ENCODE results near the gene CNP.
"Not testable (repeated sequence)": the region's sequence is repeated elsewhere in the genome, so short reads cannot be mapped to it uniquely, and the experiment has no call there.

Gene CNP

GRCh38 chr17:42009170-42009569, 42.6 kb downstream of the CNP start:
- peak; percentile 90 for DNase-seq (ENCODE audit: low spot score)

DNA sequence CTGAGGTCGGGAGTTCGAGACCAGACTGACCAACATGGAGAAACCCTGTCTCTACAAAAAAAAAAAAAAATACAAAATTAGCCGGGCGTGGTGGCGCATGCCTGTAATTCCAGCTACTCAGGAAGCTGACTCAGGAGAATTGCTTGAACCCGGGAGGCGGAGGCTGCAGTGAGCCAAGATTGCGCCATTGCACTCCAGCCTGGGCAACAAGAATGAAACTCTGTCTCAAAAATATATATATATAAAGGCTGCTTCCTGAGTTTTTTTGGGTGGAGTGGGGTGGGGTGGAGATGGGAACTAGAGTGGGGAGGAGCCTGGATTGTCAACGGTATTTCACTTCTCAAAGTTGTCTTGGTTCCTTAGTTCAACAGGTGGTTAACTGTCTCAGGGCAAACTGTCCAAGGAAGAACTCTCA, 43.7 kb downstream of the CNP start:
- DNase-seq (ENCODE audit: low spot score), result not testable (repeated sequence)

- no peak for DNase-seq (ENCODE audit: low spot score)
These were observed 44.4 kb downstream of the CNP start for GRCh38 chr17:42010898-42011516.

DNA sequence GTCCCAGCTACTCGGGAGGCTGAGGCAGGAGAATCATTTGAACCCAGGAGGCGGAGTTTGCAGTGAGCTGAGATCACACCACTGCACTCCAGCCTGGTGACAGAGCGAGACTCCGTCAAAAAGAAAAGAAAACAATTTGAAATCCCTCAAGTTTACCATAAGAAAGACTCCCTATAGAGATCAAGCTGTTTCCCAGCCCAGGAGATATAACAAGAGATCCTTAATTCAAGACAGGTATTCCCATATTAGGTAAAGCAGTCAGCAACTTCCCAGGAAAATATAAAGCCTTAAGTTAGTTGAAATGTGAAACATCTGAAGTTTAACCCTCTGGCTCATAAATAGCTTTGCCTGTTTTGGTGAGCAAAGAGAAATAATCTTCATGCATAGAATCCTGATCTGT, 45.8 kb downstream of the CNP start:
- not testable (repeated sequence) for DNase-seq (ENCODE audit: low spot score)

GRCh38 chr17:42013740-42014139, 47.1 kb downstream of the CNP start:
- not testable (repeated sequence) for DNase-seq (ENCODE audit: low spot score)

DNA sequence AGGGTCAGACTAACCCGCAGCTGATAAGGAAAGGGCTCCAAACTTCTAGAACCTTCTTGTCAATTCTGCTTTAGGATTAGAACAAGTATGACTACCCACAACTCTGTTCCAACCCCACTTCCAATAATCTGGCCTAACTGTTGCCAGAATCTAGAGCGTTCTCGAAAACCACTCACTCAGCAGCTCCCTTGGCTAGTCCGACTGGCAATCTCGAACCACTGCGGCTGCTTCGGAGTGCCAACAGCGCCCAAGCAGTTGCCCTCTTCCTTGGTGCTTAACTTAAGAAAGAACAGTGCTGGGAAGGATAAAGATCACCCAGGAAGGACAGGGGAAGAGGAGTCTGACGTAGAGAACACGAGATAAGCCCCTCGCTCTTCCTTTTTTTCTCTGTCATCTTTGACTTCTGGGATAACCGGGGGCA, 49.8 kb downstream of the CNP start:
- no peak for DNase-seq (ENCODE audit: low spot score)

DNA sequence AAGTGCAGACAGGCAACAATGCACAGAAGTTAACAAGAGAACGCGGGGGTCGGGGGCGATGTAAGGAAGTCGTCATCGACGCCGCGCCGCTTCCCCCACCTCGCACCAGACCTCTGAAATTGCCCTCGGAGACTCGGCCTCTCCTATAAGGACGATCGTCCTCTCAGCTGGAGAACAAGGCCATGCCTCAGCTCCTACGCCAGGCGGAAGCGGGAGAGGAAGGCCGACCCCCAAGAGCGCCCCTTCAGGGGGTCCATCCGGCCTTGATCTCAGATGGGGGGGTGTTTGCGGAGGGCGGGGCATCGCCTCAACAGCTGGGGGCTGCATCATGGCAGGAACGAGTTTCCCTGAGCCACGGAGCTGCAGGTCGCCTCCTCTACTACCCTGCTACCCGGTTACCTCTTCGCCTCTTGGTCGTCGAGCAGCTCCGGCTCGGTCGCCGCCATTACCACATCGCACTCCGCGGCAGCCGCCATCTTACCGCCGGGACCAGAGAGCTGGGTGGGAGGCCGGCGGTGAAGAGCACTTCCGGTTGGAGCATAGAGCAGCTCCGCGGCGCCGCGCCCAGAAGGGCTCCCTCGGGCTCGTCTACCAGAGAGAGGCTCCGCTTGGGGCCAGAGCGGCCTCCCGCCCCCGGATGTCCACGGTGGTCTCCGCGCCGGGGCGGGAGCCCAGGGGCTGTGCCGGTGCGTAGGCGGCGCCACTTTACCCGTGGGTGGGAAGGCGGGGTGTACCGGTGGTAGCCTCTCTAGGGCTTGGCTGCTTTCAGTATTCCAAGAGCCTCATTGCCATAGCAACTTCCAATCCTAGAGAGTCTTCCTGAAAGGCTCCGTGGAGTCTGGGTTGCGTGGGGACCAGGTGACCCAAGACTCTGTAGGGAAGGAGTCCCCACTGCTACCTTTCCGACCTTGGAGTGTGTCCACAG, 50.6 kb downstream of the CNP start, which contains the start of gene DNAJC7:
Gene DNAJC7 (minus strand): TSS at position 499 of the 925 bp plus-strand sequence. CDS start 23 bp downstream, at position 476.
- peak; percentile 92 for DNase-seq (ENCODE audit: low spot score)

- DNase-seq (ENCODE audit: low spot score), result no peak
These were observed 51.2 kb downstream of the CNP start for GRCh38 chr17:42017866-42018200.

DNA sequence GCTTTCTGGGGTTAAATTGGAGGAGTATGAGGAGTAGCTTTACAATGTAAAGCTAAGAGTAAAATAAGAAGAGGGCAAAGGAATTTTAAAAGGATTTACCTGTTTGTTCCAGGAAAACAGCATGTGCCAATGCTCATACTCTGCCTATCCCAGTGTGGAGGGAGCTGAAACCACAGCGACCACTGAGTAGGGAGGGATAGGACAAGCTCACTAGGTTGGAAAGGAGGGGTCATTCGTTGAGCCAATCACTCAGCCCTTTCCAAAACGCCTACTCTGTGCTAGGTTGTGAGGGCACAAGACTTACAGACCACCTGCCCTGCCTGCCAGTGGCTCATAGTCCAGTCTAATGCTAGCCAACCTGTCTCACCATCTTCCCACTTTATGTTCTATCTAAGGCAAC, 51.7 kb downstream of the CNP start:
- no peak for DNase-seq (ENCODE audit: low spot score)

DNA sequence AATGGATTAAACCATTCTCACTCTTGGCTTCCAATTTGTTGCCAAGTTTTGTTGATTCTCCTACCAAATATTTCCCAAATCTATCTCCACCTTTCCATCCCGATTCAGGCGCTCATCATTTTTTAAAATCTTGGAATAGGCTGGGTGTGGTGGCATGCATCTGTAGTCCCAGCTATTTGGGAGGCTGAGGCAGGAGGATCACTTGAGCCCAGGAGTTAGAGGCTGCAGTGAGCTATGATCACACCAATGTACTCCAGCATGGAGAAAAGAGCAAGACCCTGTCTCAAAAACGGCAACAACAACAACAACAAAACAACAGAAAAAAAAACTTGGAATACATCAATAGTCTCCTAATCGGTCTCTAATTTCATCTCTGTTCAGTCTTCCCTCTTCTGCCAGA, 52.4 kb downstream of the CNP start:
- DNase-seq (ENCODE audit: low spot score), result no peak

DNA sequence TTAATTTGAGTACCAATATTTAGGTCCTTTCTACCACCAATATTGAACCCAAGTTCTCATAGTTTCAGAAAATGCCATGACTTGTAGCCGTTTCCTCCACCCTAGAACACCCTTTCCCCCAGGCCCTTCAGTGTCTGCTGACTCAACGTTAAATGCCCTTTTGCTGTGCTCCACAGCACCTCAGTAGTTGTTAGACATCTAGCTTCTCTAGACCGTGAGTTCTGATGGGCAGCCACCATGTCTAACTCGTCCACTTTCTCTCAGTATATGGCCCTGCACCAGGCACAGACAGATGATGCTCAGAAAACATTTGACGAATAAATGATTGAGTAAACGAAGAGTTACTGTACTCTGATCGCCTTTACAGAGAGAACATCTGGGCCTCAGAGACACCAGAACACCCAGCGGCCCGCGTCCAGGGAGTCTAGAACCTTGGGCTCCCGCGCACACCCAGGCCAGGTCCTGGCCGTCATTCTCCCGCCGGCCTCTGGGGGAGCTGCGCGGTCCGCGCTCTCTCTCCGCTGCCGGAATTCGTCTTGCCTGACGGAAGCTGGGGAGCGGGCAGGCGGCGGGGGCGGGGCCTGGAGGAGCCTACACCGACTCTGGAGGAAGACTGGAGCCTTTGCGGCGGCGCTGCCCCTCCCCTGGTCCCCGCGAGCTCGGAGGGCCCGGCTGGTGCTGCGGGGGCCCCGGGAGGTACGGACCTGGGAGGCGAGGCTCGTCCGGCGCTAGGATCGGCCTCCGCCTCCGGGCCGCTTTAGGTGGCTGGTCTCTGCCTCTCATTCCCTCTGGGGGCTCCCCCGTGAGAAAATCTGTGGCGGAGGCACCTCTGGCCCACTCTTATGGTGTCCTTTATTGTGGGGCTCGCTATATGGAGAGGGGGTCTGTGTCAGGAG, 53.2 kb downstream of the CNP start, which contains the start of gene NKIRAS2:
Gene NKIRAS2 (plus strand): TSS at position 582 of the 896 bp plus-strand sequence. CDS start 1,488 bp downstream, outside the sequence.
- DNase-seq (ENCODE audit: low spot score), result peak; percentile 87

DNA sequence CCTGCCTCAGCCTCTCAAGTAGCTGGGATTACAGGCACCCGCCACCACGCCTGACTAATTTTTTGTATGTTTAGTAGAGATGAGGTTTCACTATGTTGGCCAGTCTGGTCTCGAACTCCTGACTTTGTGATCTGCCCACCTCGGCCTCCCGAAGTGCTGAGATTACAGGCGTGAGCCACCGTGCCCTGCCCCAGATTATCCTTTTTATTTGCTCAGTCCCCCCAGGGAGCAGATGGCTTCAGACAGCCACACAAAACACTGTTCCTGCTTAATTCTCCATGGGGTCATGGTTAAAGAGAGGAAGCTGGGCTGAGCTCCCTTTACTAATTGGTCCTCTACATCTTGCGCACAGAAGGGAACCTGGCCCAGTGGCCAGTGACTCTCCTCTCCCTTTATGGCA, 54.2 kb downstream of the CNP start:
- not testable (repeated sequence) for DNase-seq (ENCODE audit: low spot score)

GRCh38 chr17:42023524-42024349, 57.1 kb downstream of the CNP start:
- no peak for DNase-seq (ENCODE audit: low spot score)

- no peak for DNase-seq (ENCODE audit: low spot score)
These were observed 58.6 kb downstream of the CNP start for GRCh38 chr17:42025191-42025579.

GRCh38 chr17:42025936-42026335, 59.3 kb downstream of the CNP start:
- no peak for DNase-seq (ENCODE audit: low spot score)

GRCh38 chr17:42026857-42027589, 60.4 kb downstream of the CNP start:
- DNase-seq (ENCODE audit: low spot score), result no peak
